CD14-positive monocyte (primary cell): ENCODE data around the gene LRP10. TPM values are rescaled to one million over a fixed set of nuclear protein-coding genes. Genes with fewer than 3 reads are reported as not detected.

Experiments used
- DNase-seq, 3 donors: peaks; one replicate each; pipeline ENCODE4 v3.0.0-alpha.2; 2011 to 2022
- H2AFZ ChIP-seq: 2 replicates; pipeline ENCODE4 v1.6.0; 2012; ENCODE audit warnings: mild to moderate bottlenecking, low read depth, low read length, inconsistent platforms; ENCODE audit not compliant: insufficient read depth, poor library complexity, severe bottlenecking
- H3K27ac ChIP-seq, 2 donors: 1 replicate in 1 of 2; 2 replicates in 1 of 2; pipeline ENCODE4 v1.5.1; 2012 to 2013; ENCODE audit warnings: low read length in 2 of 2, control low read depth in 1 of 2, inconsistent platforms in 1 of 2, low read depth in 1 of 2, mild to moderate bottlenecking in 1 of 2
- H3K27me3 ChIP-seq, 2 donors: one replicate each; pipeline versions ENCODE4 v1.6.0 to v1.6.1; 2011 to 2013; ENCODE audit warnings: low read length in 2 of 2; ENCODE audit not compliant: control insufficient read depth in 2 of 2, insufficient read depth in 2 of 2
- H3K36me3 ChIP-seq, 2 donors: replicated peaks in 1 of 2; 1 replicate in 1 of 2; 2 replicates in 1 of 2; pipeline versions ENCODE4 v1.5.1 to v1.6.1; 2012 to 2013; ENCODE audit warnings: low read length in 2 of 2, control low read depth in 1 of 2, inconsistent platforms in 1 of 2, mild to moderate bottlenecking in 1 of 2; ENCODE audit not compliant: insufficient read depth in 2 of 2, control insufficient read depth in 1 of 2
- H3K4me1 ChIP-seq, 2 donors: 1 replicate in 1 of 2; 2 replicates in 1 of 2; pipeline versions ENCODE4 v1.5.1 to v1.6.1; 2012 to 2013; ENCODE audit warnings: low read length in 2 of 2, control low read depth in 1 of 2, inconsistent platforms in 1 of 2, mild to moderate bottlenecking in 1 of 2, moderate library complexity in 1 of 2; ENCODE audit not compliant: insufficient read depth in 2 of 2, control insufficient read depth in 1 of 2
- H3K4me2 ChIP-seq: replicated peaks from 2 replicates; pipeline ENCODE3; 2012; ENCODE audit warnings: low read length, moderate library complexity, mild to moderate bottlenecking; ENCODE audit not compliant: poor library complexity, severe bottlenecking; ENCODE audit errors: extremely low read depth
- H3K4me3 ChIP-seq, 3 experiments: fragments of 200-600 bp in 1 of 3; sonication (generic) in 1 of 3; replicated peaks in 1 of 3; 1 replicate in 2 of 3; 2 replicates in 1 of 3; pipeline ENCODE4 v1.5.1; 2011 to 2013; ENCODE audit warnings: low read length in 3 of 3, mild to moderate bottlenecking in 3 of 3, control low read depth in 2 of 3, low read depth in 2 of 3, inconsistent platforms in 1 of 3, moderate library complexity in 1 of 3
- H3K79me2 ChIP-seq: 2 replicates; pipeline ENCODE4 v1.6.0; 2012; ENCODE audit warnings: mild to moderate bottlenecking, control low read depth, inconsistent platforms, low read length, moderate library complexity; ENCODE audit not compliant: insufficient read depth
- H3K9ac ChIP-seq: 2 replicates; pipeline ENCODE4 v1.6.0; 2017; ENCODE audit warnings: low read length, mild to moderate bottlenecking; ENCODE audit not compliant: insufficient read depth, poor library complexity, severe bottlenecking
- H3K9me3 ChIP-seq, 2 donors: replicated peaks in 1 of 2; 1 replicate in 1 of 2; 2 replicates in 1 of 2; pipeline versions ENCODE4 v1.5.1 to v1.6.1; 2012 to 2013; ENCODE audit warnings: low read length in 2 of 2, control low read depth in 1 of 2; ENCODE audit not compliant: control insufficient read depth in 1 of 2, insufficient read depth in 1 of 2
- H4K20me1 ChIP-seq: 2 replicates; pipeline ENCODE4 v1.6.0; 2012; ENCODE audit warnings: mild to moderate bottlenecking, low read length, control low read depth, moderate library complexity; ENCODE audit not compliant: insufficient read depth
- H3K27ac Mint-ChIP-seq, 7 donors: one replicate each; pipeline ENCODE4 v1.8.0; 2020; ENCODE audit warnings: mild to moderate bottlenecking in 7 of 7, mixed read lengths in 7 of 7, moderate library complexity in 6 of 7, inconsistent platforms in 2 of 7
- H3K27me3 Mint-ChIP-seq, 3 donors: one replicate each; pipeline ENCODE4 v1.8.0; 2021 to 2022; ENCODE audit warnings: low read depth in 3 of 3, mild to moderate bottlenecking in 3 of 3, mixed read lengths in 3 of 3, moderate library complexity in 3 of 3, inconsistent platforms in 1 of 3
- H3K36me3 Mint-ChIP-seq, 2 donors: one replicate each; pipeline ENCODE4 v1.8.0; 2020; ENCODE audit warnings: mixed read lengths in 2 of 2, inconsistent platforms in 1 of 2, mild to moderate bottlenecking in 1 of 2
- H3K4me1 Mint-ChIP-seq: one replicate; pipeline ENCODE4 v1.8.0; 2020; ENCODE audit warnings: mild to moderate bottlenecking, mixed read lengths
- H3K4me3 Mint-ChIP-seq, 2 donors: one replicate each; pipeline ENCODE4 v1.8.0; 2020; ENCODE audit warnings: mild to moderate bottlenecking in 2 of 2, mixed read lengths in 2 of 2, moderate library complexity in 1 of 2
- H3K9me3 Mint-ChIP-seq, 7 donors: one replicate each; pipeline ENCODE4 v1.8.0; 2020 to 2022; ENCODE audit warnings: mixed read lengths in 7 of 7, mild to moderate bottlenecking in 6 of 7, moderate library complexity in 6 of 7, inconsistent platforms in 2 of 7
- WGBS: methylation state at CpG from one replicate; pipeline ENCODE4 v1.1.5; 2013; ENCODE audit warnings: missing lambda C conversion rate; ENCODE audit not compliant: insufficient coverage; 5-methylcytosine and 5-hydroxymethylcytosine counted together
- intact Hi-C, 2 donors: fragments of 100-400 bp; cut with micrococcal nuclease; formaldehyde crosslinking; loops; one replicate each; pipeline versions ENCODE4 v1.15.0 to v1.15.1; 2023
- polyA plus RNA-seq, 3 donors: library from polyadenylated mRNA; depleted of rRNA in 1 of 3; unstranded in 2 of 3; stranded (reverse) in 1 of 3; fragments of 300-500 nt in 2 of 3; fragments of >200 nt in 1 of 3; fragmentation: Illumina TruSeq in 2 of 3; gene quantifications; 1 replicate in 2 of 3; 2 replicates in 1 of 3; pipeline ENCODE4 v1.2.3, GENCODE V29; 2012 to 2021
- TF ChIP-seq, protein P1 (sequence below): fragments of 200-600 bp; IDR thresholded peaks from one replicate; pipeline ENCODE4 v1.8.0; 2022; ENCODE audit warnings: antibody characterized with exemption, mild to moderate bottlenecking

LRP10 gene
- polyA plus RNA-seq, 3 donors, result 39.0 to 65.1 (median 51.5) TPM

DNA sequence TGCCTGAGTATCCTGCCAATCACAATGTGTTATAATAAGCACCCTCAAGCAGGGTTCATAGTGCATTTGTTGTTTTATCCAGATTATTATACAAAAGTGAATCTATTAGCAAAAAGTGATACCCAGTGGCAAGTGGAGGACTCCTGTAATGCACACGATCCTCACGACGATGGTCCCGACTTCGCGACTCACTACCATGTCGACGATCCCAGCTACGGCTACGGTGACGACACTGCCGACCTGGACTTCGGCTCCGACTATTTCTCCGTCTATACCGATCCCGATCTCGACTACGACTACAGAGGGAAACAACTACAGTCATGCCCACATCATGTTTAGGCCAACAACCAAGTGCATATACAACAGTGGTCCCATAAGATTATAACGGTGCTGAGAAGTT is 34.5 kb downstream of the LRP10 start:
- H3K27ac Mint-ChIP-seq, result peak overlapping the region in 1 of 7 donors; percentile 38
- Histone ChIP-seq H3K4me3 (no peak overlapping the region), H3K79me2 (peaks cover 47% of the 10 kb centered on the region), H3K27me3 (no peaks in the 10 kb centered on the region), H2AFZ (no peak overlapping the region), H3K27ac (no peak overlapping the region), H3K9me3 (no peaks in the 10 kb centered on the region), H3K4me1 (peaks cover 19 to 21% of the 10 kb centered on the region in 2 donors), H3K9ac (no peak overlapping the region), H4K20me1 (peaks cover 12% of the 10 kb centered on the region), H3K36me3 (peaks cover 84 to 91% of the 10 kb centered on the region in 2 donors), H3K4me2 (no peak overlapping the region)
- DNase-seq, result no peak
- H3K27me3 Mint-ChIP-seq, result no peaks in the 10 kb centered on the region
- peaks cover 18% of the 10 kb centered on the region for H3K4me1 Mint-ChIP-seq
- H3K4me3 Mint-ChIP-seq, result no peak overlapping the region
- no peaks in the 10 kb centered on the region for H3K9me3 Mint-ChIP-seq
- peaks cover 66 to 89% of the 10 kb centered on the region in 2 donors for H3K36me3 Mint-ChIP-seq
- TF ChIP-seq, protein P1, sequence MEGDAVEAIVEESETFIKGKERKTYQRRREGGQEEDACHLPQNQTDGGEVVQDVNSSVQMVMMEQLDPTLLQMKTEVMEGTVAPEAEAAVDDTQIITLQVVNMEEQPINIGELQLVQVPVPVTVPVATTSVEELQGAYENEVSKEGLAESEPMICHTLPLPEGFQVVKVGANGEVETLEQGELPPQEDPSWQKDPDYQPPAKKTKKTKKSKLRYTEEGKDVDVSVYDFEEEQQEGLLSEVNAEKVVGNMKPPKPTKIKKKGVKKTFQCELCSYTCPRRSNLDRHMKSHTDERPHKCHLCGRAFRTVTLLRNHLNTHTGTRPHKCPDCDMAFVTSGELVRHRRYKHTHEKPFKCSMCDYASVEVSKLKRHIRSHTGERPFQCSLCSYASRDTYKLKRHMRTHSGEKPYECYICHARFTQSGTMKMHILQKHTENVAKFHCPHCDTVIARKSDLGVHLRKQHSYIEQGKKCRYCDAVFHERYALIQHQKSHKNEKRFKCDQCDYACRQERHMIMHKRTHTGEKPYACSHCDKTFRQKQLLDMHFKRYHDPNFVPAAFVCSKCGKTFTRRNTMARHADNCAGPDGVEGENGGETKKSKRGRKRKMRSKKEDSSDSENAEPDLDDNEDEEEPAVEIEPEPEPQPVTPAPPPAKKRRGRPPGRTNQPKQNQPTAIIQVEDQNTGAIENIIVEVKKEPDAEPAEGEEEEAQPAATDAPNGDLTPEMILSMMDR, result no peak
- intact Hi-C loops, result no loop called here
- WGBS, result 98% methylated on average over 19 of the region's 20 CpGs

DNA sequence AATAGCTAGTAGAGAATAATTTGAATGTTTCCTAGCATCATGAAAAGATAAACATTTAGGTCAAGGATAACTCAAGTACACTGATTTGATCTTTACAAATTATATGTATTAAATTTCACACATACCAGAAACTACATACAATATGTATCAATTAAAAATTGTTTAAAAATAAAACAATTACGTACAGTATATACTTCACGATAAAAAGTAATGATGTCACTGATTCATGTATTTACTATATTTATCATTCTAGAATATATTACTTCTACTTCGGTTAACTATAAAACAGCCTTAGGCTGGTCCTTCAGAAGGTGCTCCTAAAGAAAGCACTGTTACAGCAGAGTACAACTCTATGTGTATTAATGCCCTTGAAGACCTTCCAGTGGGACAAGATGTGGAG is 35.9 kb downstream of the LRP10 start:
- Histone ChIP-seq H4K20me1 (peaks cover 6% of the 10 kb centered on the region), H3K36me3 (peaks cover 79 to 91% of the 10 kb centered on the region in 2 donors), H3K4me3 (no peak overlapping the region), H3K9ac (no peak overlapping the region), H3K4me1 (peaks cover 19 to 21% of the 10 kb centered on the region in 2 donors), H3K27me3 (no peaks in the 10 kb centered on the region), H2AFZ (no peak overlapping the region), H3K9me3 (no peaks in the 10 kb centered on the region), H3K4me2 (no peak overlapping the region), H3K27ac (no peak overlapping the region), H3K79me2 (peaks cover 61% of the 10 kb centered on the region)
- intact Hi-C loops, result no loop called here
- WGBS, result no CpG with 5 or more reads among the region's 3 CpGs
- Mint-ChIP-seq H3K4me3 (no peak overlapping the region), H3K36me3 (peaks cover 65 to 89% of the 10 kb centered on the region in 2 donors), H3K27ac (no peak overlapping the region), H3K27me3 (no peaks in the 10 kb centered on the region), H3K9me3 (no peaks in the 10 kb centered on the region), H3K4me1 (peaks cover 21% of the 10 kb centered on the region)
- TF ChIP-seq, protein P1, result no peak
- DNase-seq, result no peak
